OCI-LY3 (cell line): ENCODE data around the gene GMPPA.
A peak's percentile ranks its signal among the peaks of the same experiment; 100 is the strongest.

ENCODE experiments used
- H2AFZ ChIP-seq: fragments of 200-600, 300-600 bp; shearing (Covaris generic); 2 replicates; pipeline ENCODE4 v1.6.0; 2014; ENCODE audit warnings: antibody characterized with exemption, low read depth, low read length
- H3K27ac ChIP-seq: fragments of 200-600, 300-600 bp; sonication (generic); 2 replicates; pipeline ENCODE4 v1.5.1; 2014; ENCODE audit warnings: mild to moderate bottlenecking, low read length, moderate library complexity, mixed read lengths
- H3K27me3 ChIP-seq: fragments of 200-600, 300-600 bp; sonication (generic); 2 replicates; pipeline ENCODE4 v1.6.1; 2014; ENCODE audit warnings: low read depth, low read length, mixed read lengths
- H3K36me3 ChIP-seq: fragments of 200-600, 300-600 bp; sonication (generic); replicated peaks from 2 replicates; pipeline ENCODE3; 2014; ENCODE audit warnings: low read depth, low read length, mixed read lengths
- H3K4me1 ChIP-seq: fragments of 300-600, 200-600 bp; sonication (generic); 2 replicates; pipeline ENCODE4 v1.6.1; 2014; ENCODE audit warnings: low read length, mixed read lengths
- H3K4me2 ChIP-seq: fragments of 200-600, 300-600 bp; sonication (generic); 2 replicates; pipeline ENCODE4 v1.6.1; 2014; ENCODE audit warnings: low read length, mixed read lengths
- H3K4me3 ChIP-seq: fragments of 300-600, 200-600 bp; sonication (generic); 2 replicates; pipeline ENCODE4 v1.5.1; 2014; ENCODE audit warnings: antibody characterized with exemption, mild to moderate bottlenecking, low read length, moderate library complexity
- H3K79me2 ChIP-seq: fragments of 300-600, 200-600 bp; shearing (Covaris generic); 2 replicates; pipeline ENCODE4 v1.6.1; 2014; ENCODE audit warnings: mild to moderate bottlenecking, low read length, mixed read lengths
- H3K9ac ChIP-seq: fragments of 300-600, 200-600 bp; shearing (Covaris generic); 2 replicates; pipeline ENCODE4 v1.6.0; 2014; ENCODE audit warnings: mild to moderate bottlenecking, low read length, moderate library complexity
- H3K9me3 ChIP-seq: fragments of 200-600, 300-600 bp; shearing (Covaris generic); 2 replicates; pipeline ENCODE4 v1.6.1; 2014; ENCODE audit warnings: low read length, mixed read lengths; ENCODE audit not compliant: insufficient read depth
- H4K20me1 ChIP-seq: fragments of 200-600, 300-600 bp; sonication (generic); 2 replicates; pipeline ENCODE4 v1.6.1; 2016; ENCODE audit warnings: low read length, mixed read lengths; ENCODE audit not compliant: insufficient read depth
- CTCF ChIP-seq: fragments of 200-600, 300-600 bp; sonication (generic); IDR thresholded peaks from 2 replicates; pipeline ENCODE4 v1.5.1; 2014; ENCODE audit warnings: antibody characterized with exemption, low read length, low read depth
- EZH2phosphoT487 ChIP-seq: fragments of 200-600 bp; shearing (Covaris generic); IDR thresholded peaks from 2 replicates; pipeline ENCODE4 v1.6.1; 2018; ENCODE audit warnings: antibody characterized with exemption, mixed run types, low read depth

Gene GMPPA

GRCh38 chr2:219543596-219544358 is 45.1 kb downstream of the GMPPA start, which contains the start of the genes CHPF and TMEM198:
TSS of gene CHPF (minus strand) at chr2:219543809. CDS start at chr2:219543538, 271 bp downstream.
TSS of gene TMEM198 (plus strand) at chr2:219544028. CDS start at chr2:219544728, 700 bp downstream.
- H3K4me2 ChIP-seq = peak within 1 kb of the TSS; percentile 97
- H3K9me3 ChIP-seq = no peaks in the 10 kb centered on the region
- peak within 1 kb of the TSS; percentile 99 for H3K4me3 ChIP-seq
- H2AFZ ChIP-seq = peak within 1 kb of the TSS; percentile 75
- H3K36me3 ChIP-seq = peaks cover 8% of the 10 kb centered on the region
- H3K9ac ChIP-seq = peak within 1 kb of the TSS; percentile 83
- peak within 1 kb of the TSS; percentile 60 for H3K27ac ChIP-seq
- H3K4me1 ChIP-seq = peaks cover 6% of the 10 kb centered on the region
- TF ChIP-seq CTCF = no peak
- H4K20me1 ChIP-seq = peaks cover 14% of the 10 kb centered on the region; the same call in 1 of the 2 replicates
- H3K27me3 ChIP-seq = no peaks in the 10 kb centered on the region
- H3K79me2 ChIP-seq = peaks cover 8% of the 10 kb centered on the region

- Histone ChIP-seq H3K9ac (peak overlapping the region; percentile 68; the same call in 1 of the 2 replicates), H3K27ac (no peak overlapping the region), H3K4me1 (peaks cover 6% of the 10 kb centered on the region), H4K20me1 (peaks cover 14% of the 10 kb centered on the region; the same call in 1 of the 2 replicates), H3K4me2 (peak overlapping the region; percentile 88), H3K36me3 (peaks cover 8% of the 10 kb centered on the region), H3K4me3 (peak overlapping the region; percentile 99), H2AFZ (0 out of 2 replicates have a peak overlapping the region, but pooled peaks have one; percentile 75), H3K27me3 (no peaks in the 10 kb centered on the region), H3K9me3 (no peaks in the 10 kb centered on the region), H3K79me2 (peaks cover 8% of the 10 kb centered on the region)
- TF ChIP-seq CTCF (no peak), EZH2phosphoT487 (no peak)
Observed at GRCh38 chr2:219544567-219544966, 45.9 kb downstream of the GMPPA start.

- H3K4me1 ChIP-seq = peaks cover 6% of the 10 kb centered on the region
- H3K79me2 ChIP-seq = peaks cover 8% of the 10 kb centered on the region
- H3K9ac ChIP-seq = no peak overlapping the region
- H4K20me1 ChIP-seq = peaks cover 14% of the 10 kb centered on the region; the same call in 1 of the 2 replicates
- H3K4me3 ChIP-seq = no peak overlapping the region
- no peak overlapping the region for H3K27ac ChIP-seq
- H3K27me3 ChIP-seq = no peaks in the 10 kb centered on the region
- peaks cover 8% of the 10 kb centered on the region for H3K36me3 ChIP-seq
- no peaks in the 10 kb centered on the region for H3K9me3 ChIP-seq
- H2AFZ ChIP-seq = no peak overlapping the region
- H3K4me2 ChIP-seq = no peak overlapping the region
- no peak for TF ChIP-seq CTCF
- no peak for TF ChIP-seq EZH2phosphoT487
Observed at GRCh38 chr2:219545295-219545942, 46.7 kb downstream of the GMPPA start.

- Histone ChIP-seq H3K79me2 (peaks cover 8% of the 10 kb centered on the region), H3K4me1 (peaks cover 6% of the 10 kb centered on the region), H3K4me3 (no peak overlapping the region), H3K36me3 (peaks cover 5% of the 10 kb centered on the region), H3K27ac (no peak overlapping the region), H3K9me3 (no peaks in the 10 kb centered on the region), H4K20me1 (peaks cover 11% of the 10 kb centered on the region; the same call in 1 of the 2 replicates), H3K4me2 (no peak overlapping the region), H3K9ac (no peak overlapping the region), H3K27me3 (no peaks in the 10 kb centered on the region), H2AFZ (no peak overlapping the region)
- TF ChIP-seq CTCF (no peak), EZH2phosphoT487 (no peak)
Observed at GRCh38 chr2:219545943-219546352, 47.3 kb downstream of the GMPPA start.
